Suprapubic skin (tissue), 4 donors: Measurements from ENCODE around the gene USP48. TPM values are rescaled to one million over a fixed set of nuclear protein-coding genes. Genes with fewer than 3 reads are reported as not detected.
A peak's percentile ranks its signal among the peaks of the same experiment; 100 is the strongest.
"Not testable (repeated sequence)": the region's sequence is repeated elsewhere in the genome, so short reads cannot be mapped to it uniquely, and the experiment has no call there.

Source experiments
- DNase-seq, 2 donors: peaks; one replicate each; pipeline ENCODE4 v3.0.0-alpha.2; 2019; ENCODE audit warnings: low spot score in 2 of 2
- H3K27ac ChIP-seq: fragments of 200-600 bp; sonication (generic); one replicate; pipeline ENCODE4 v1.5.1; 2019
- H3K27me3 ChIP-seq: fragments of 200-600 bp; sonication (generic); one replicate; pipeline ENCODE4 v1.5.1; 2019
- H3K36me3 ChIP-seq: fragments of 200-600 bp; sonication (generic); one replicate; pipeline ENCODE4 v1.5.1; 2019
- H3K4me1 ChIP-seq: fragments of 200-600 bp; sonication (generic); one replicate; pipeline ENCODE4 v1.5.1; 2019
- H3K4me3 ChIP-seq: fragments of 200-600 bp; sonication (generic); one replicate; pipeline ENCODE4 v1.5.1; 2019; ENCODE audit warnings: mild to moderate bottlenecking
- H3K9me3 ChIP-seq: fragments of 200-600 bp; sonication (generic); one replicate; pipeline ENCODE4 v1.5.1; 2019
- EP300 ChIP-seq: sonication (generic); formaldehyde crosslinking; IDR thresholded peaks from one replicate; pipeline ENCODE4 v1.6.1; 2017; ENCODE audit warnings: antibody characterized with exemption
- POLR2A ChIP-seq, 2 donors: fragments of 450-650 bp; IDR thresholded peaks; one replicate each; pipeline ENCODE4 v1.6.1; 2017; ENCODE audit warnings: antibody characterized with exemption in 2 of 2, mild to moderate bottlenecking in 2 of 2, moderate library complexity in 2 of 2
- POLR2AphosphoS5 ChIP-seq, 3 donors: sonication (generic); formaldehyde crosslinking; IDR thresholded peaks; one replicate each; pipeline ENCODE4 v1.6.1; 2017; ENCODE audit warnings: antibody characterized with exemption in 3 of 3
- WGBS: methylation state at CpG from one replicate; pipeline ENCODE4 v1.1.5; 2018; 5-methylcytosine and 5-hydroxymethylcytosine counted together
- total RNA-seq, 4 donors: library from RNA; depleted of rRNA; stranded (reverse); fragments of >200 nt; gene quantifications; one replicate each; pipeline ENCODE4 v1.1.0, GENCODE V29; 2016
- TF ChIP-seq, protein P1 (sequence below), 2 donors: fragments of 200-600 bp in 1 of 2; fragments of 450-650 bp in 1 of 2; sonication (generic) in 1 of 2; IDR thresholded peaks; one replicate each; pipeline ENCODE4 v1.5.1; 2016 to 2019; ENCODE audit warnings: antibody characterized with exemption in 2 of 2, mild to moderate bottlenecking in 1 of 2, moderate library complexity in 1 of 2

The USP48 gene
- total RNA-seq, 4 donors from 2014 or later = 27.7 to 151 (median 46.0) TPM

GRCh38 chr1:21783679-21784603 is 992 bp upstream of the USP48 start:
- H3K4me1 ChIP-seq = peaks cover 32% of the 10 kb centered on the region
- no peaks in the 10 kb centered on the region for H3K9me3 ChIP-seq
- H3K27ac ChIP-seq = peak overlapping the region; percentile 100
- 46% methylated on average over 32 of the region's 32 CpGs for WGBS
- DNase-seq = no peak
- H3K36me3 ChIP-seq = no peaks in the 10 kb centered on the region
- H3K4me3 ChIP-seq = peak overlapping the region; percentile 93
- TF ChIP-seq POLR2A (IDR thresholded peaks at IDR 0.05) (no peak), EP300 (no peak), POLR2AphosphoS5 (IDR thresholded peaks at IDR 0.05) (no peak)
- TF ChIP-seq, protein P1, sequence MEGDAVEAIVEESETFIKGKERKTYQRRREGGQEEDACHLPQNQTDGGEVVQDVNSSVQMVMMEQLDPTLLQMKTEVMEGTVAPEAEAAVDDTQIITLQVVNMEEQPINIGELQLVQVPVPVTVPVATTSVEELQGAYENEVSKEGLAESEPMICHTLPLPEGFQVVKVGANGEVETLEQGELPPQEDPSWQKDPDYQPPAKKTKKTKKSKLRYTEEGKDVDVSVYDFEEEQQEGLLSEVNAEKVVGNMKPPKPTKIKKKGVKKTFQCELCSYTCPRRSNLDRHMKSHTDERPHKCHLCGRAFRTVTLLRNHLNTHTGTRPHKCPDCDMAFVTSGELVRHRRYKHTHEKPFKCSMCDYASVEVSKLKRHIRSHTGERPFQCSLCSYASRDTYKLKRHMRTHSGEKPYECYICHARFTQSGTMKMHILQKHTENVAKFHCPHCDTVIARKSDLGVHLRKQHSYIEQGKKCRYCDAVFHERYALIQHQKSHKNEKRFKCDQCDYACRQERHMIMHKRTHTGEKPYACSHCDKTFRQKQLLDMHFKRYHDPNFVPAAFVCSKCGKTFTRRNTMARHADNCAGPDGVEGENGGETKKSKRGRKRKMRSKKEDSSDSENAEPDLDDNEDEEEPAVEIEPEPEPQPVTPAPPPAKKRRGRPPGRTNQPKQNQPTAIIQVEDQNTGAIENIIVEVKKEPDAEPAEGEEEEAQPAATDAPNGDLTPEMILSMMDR (IDR thresholded peaks at IDR 0.05) = no peak
- no peaks in the 10 kb centered on the region for H3K27me3 ChIP-seq

DNA sequence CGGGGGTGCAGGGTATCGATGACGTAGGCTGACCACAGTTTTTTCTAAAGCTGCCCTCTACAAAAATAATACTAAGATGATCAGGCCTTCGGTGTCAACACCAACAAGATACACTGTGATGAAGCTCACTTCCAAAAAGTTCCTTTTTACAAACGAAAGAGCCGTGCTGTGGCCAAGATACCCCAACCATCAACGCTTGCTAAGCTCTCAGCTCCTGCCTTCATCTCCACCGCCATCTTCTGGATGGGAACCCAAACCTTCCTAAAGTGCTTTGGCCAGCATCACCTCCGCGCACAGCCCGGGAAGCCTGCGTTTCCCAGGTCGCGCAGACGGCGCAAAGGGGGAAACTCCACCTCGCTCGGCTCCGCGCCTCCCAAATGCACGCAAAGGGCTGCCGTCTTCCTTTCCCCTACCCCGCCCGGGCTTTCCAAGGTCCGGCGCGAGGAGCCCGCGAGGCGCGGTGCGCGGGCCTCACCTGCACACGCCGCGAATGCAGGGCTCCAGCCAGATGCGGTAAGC is 541 bp downstream of the USP48 start:
- no peaks in the 10 kb centered on the region for H3K36me3 ChIP-seq
- peak in 1 of 2 donors; percentile 80 for DNase-seq
- WGBS = 0% methylated on average over 11 of the region's 37 CpGs
- H3K27ac ChIP-seq = peak overlapping the region; percentile 100
- no peaks in the 10 kb centered on the region for H3K9me3 ChIP-seq
- no peaks in the 10 kb centered on the region for H3K27me3 ChIP-seq
- peaks cover 32% of the 10 kb centered on the region for H3K4me1 ChIP-seq
- H3K4me3 ChIP-seq = peak overlapping the region; percentile 93
- TF ChIP-seq EP300 (no peak), POLR2A (IDR thresholded peaks at IDR 0.05) (no peak), POLR2AphosphoS5 (IDR thresholded peaks at IDR 0.05) (no peak)
- TF ChIP-seq, protein P1 (IDR thresholded peaks at IDR 0.05) = no peak

GRCh38 chr1:21781815-21782348 is 1.1 kb downstream of the USP48 start:
- Histone ChIP-seq H3K27me3 (no peaks in the 10 kb centered on the region), H3K4me1 (peaks cover 32% of the 10 kb centered on the region), H3K4me3 (peak overlapping the region; percentile 93), H3K9me3 (no peaks in the 10 kb centered on the region), H3K36me3 (no peaks in the 10 kb centered on the region), H3K27ac (peak overlapping the region; percentile 100)
- WGBS = 0% methylated on average over 17 of the region's 17 CpGs
- no peak for DNase-seq
- TF ChIP-seq, protein P1 (IDR thresholded peaks at IDR 0.05) = no peak
- no peak for TF ChIP-seq POLR2A (IDR thresholded peaks at IDR 0.05)
- TF ChIP-seq EP300 = no peak
- no peak for TF ChIP-seq POLR2AphosphoS5 (IDR thresholded peaks at IDR 0.05)

GRCh38 chr1:21779613-21780521 is 3.1 kb downstream of the USP48 start:
- Histone ChIP-seq H3K4me1 (peaks cover 32% of the 10 kb centered on the region), H3K4me3 (no peak overlapping the region)

GRCh38 chr1:21778405-21778727 is 4.6 kb downstream of the USP48 start:
- Histone ChIP-seq H3K9me3 (no peaks in the 10 kb centered on the region), H3K4me3 (no peak overlapping the region), H3K4me1 (peaks cover 30% of the 10 kb centered on the region), H3K36me3 (no peaks in the 10 kb centered on the region), H3K27ac (no peak overlapping the region), H3K27me3 (no peaks in the 10 kb centered on the region)
- DNase-seq = no peak
- TF ChIP-seq POLR2AphosphoS5 (IDR thresholded peaks at IDR 0.05) (no peak), EP300 (no peak), POLR2A (IDR thresholded peaks at IDR 0.05) (no peak)
- TF ChIP-seq, protein P1 (IDR thresholded peaks at IDR 0.05) = no peak
- WGBS = 92% methylated on average over 2 of the region's 2 CpGs

More at GRCh38 chr1:21779613-21780521, 3.1 kb downstream of the USP48 start:
- H3K9me3 ChIP-seq = no peaks in the 10 kb centered on the region
- no peaks in the 10 kb centered on the region for H3K36me3 ChIP-seq
- WGBS = 76% methylated on average over 12 of the region's 12 CpGs
- no peak for DNase-seq
- no peak overlapping the region for H3K27ac ChIP-seq
- no peaks in the 10 kb centered on the region for H3K27me3 ChIP-seq
- TF ChIP-seq POLR2AphosphoS5 (IDR thresholded peaks at IDR 0.05) = no peak

- not testable (repeated sequence) for H3K4me3 ChIP-seq, H3K36me3 ChIP-seq, H3K27me3 ChIP-seq, H3K27ac ChIP-seq, H3K9me3 ChIP-seq, DNase-seq
- 93% methylated on average over 5 of the region's 5 CpGs for WGBS
- peaks cover 28% of the 10 kb centered on the region for H3K4me1 ChIP-seq
Measured at GRCh38 chr1:21776925-21777324, 6.0 kb downstream of the USP48 start.
